Naive B cell (primary cell): ENCODE measurements around the gene ZEB2. TPM values are rescaled to one million over a fixed set of nuclear protein-coding genes. Genes with fewer than 3 reads are reported as not detected.
A peak's percentile ranks its signal among the peaks of the same experiment; 100 is the strongest.

ENCODE experiments used
- ATAC-seq, 2 donors: fragments of 150-1000 bp; cut with Tn5 transposase; 2 replicates each; pipeline ENCODE4 v1.10.0; 2021; ENCODE audit warnings: low read depth in 2 of 2, mild to moderate bottlenecking in 2 of 2, moderate library complexity in 2 of 2
- DNase-seq: peaks from one replicate; pipeline ENCODE4 v3.0.0; 2022
- H3K27ac Mint-ChIP-seq, 6 donors: one replicate each; pipeline ENCODE4 v1.8.0; 2020 to 2022; ENCODE audit warnings: mild to moderate bottlenecking in 6 of 6, mixed read lengths in 6 of 6, moderate library complexity in 5 of 6, inconsistent platforms in 2 of 6
- H3K27me3 Mint-ChIP-seq, 3 donors: one replicate each; pipeline ENCODE4 v1.8.0; 2021 to 2022; ENCODE audit warnings: mixed read lengths in 3 of 3, mild to moderate bottlenecking in 1 of 3
- H3K36me3 Mint-ChIP-seq, 2 donors: one replicate each; pipeline ENCODE4 v1.8.0; 2020 to 2022; ENCODE audit warnings: mixed read lengths in 2 of 2, inconsistent platforms in 1 of 2, mild to moderate bottlenecking in 1 of 2
- H3K4me1 Mint-ChIP-seq, 3 donors: one replicate each; pipeline ENCODE4 v1.8.0; 2020 to 2022; ENCODE audit warnings: mixed read lengths in 3 of 3, inconsistent platforms in 1 of 3, mild to moderate bottlenecking in 1 of 3, moderate library complexity in 1 of 3
- H3K4me3 Mint-ChIP-seq, 8 donors: one replicate each; pipeline ENCODE4 v1.8.0; 2020 to 2022; ENCODE audit warnings: mild to moderate bottlenecking in 8 of 8, mixed read lengths in 8 of 8, moderate library complexity in 8 of 8, inconsistent platforms in 2 of 8
- H3K9me3 Mint-ChIP-seq, 7 donors: one replicate each; pipeline ENCODE4 v1.8.0; 2020 to 2022; ENCODE audit warnings: mixed read lengths in 7 of 7, mild to moderate bottlenecking in 5 of 7, inconsistent platforms in 2 of 7, moderate library complexity in 1 of 7
- polyA plus RNA-seq, 6 donors: library from polyadenylated mRNA; unstranded; fragments of 300-500 nt; fragmentation: Illumina TruSeq; gene quantifications; one replicate each; pipeline ENCODE4 v1.2.3, GENCODE V29; 2021; ENCODE audit warnings: low read depth in 6 of 6

The ZEB2 gene
- polyA plus RNA-seq, 6 donors from 2014 or later = 62.2 to 96.5 (median 73.1) TPM

DNA sequence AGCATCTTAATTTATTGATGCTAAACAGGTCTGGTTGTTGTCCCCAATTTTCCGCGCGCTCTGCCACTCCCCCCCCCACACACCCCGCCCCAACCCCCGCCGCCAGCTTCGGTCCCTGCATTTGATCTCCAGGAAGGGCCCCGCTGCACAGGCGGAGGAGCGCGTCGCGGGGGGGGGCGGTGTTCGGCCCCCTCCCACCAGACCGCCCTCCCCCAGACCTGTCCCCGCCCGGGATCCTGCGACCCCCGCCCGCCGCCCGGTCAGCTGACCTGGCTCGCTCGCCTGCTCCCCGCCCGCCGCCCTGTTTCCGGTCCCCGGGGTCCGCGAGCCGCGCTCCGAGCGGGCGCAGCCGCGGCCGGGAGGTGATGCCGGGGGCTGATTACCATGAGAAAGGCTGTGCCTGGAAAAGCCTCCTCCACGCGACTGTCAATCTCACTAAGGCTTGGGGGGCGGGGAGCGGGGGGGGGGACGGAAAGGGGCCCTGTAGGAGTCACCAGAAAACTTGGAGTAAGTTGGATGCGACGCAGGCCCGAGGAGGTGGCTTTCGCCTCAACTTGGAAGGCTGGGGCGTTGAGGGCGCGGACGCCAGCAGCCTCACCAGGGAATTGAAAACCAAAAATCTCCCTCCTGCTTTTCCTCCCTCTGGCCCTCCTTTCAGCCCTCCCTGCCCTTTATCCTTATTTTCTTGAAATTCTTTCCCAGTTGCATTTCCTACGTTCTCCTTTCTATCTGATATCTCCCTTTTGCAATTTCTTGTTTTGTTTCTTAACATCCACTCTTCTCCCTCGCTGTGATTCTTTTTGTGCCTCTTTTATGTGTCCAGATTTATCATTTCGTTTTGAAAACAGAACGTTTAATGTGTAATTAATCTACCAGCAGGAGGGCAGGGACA, 4.4 kb upstream of the ZEB2 start:
- Mint-ChIP-seq H3K27me3 (peaks cover 8 to 25% (median 16%) of the 10 kb centered on the region in 3 donors), H3K9me3 (no peaks in the 10 kb centered on the region)

DNA sequence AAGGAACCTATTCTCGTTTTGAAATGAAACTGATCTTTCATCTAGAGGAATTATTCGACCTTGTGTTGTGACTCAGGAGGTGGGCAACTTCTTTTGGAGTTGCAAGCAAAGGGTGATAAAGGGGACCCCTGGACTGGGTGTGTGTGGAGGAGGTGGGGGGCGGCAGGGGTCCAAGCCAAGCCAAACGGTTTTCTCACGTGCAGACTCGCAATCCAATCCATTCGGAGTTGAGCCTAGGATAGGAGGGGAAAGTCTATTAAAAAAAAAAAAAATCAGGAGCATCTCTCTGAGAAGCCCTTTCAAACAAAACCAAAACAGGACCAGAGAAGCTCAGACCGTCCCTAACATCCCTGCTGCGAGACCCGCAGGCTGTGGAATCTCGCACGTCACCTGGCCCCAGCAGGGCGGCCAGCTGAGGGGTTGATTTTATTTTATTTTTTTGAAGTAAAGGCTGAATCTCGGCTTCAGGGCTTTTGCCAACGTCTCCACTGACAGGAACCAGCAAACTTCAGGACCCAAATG, 3.7 kb upstream of the ZEB2 start:
- Mint-ChIP-seq H3K9me3 (no peaks in the 10 kb centered on the region), H3K4me3 (peak overlapping the region in 7 of 8 donors; percentile 85 to 96 (median 94)), H3K4me1 (peaks cover 21 to 34% (median 25%) of the 10 kb centered on the region in 3 donors), H3K36me3 (peaks cover 0 to 8% of the 10 kb centered on the region in 2 donors), H3K27ac (peak overlapping the region; percentile 20 to 81 (median 46)), H3K27me3 (peaks cover 8 to 25% (median 16%) of the 10 kb centered on the region in 3 donors)
- DNase-seq = no peak
- no peak for ATAC-seq

More for the DNA sequence above, 4.4 kb upstream of the ZEB2 start:
- H3K4me3 Mint-ChIP-seq = peak overlapping the region in 7 of 8 donors; percentile 85 to 97 (median 94)
- H3K4me1 Mint-ChIP-seq = peaks cover 21 to 34% (median 25%) of the 10 kb centered on the region in 3 donors
- H3K36me3 Mint-ChIP-seq = peaks cover 0 to 8% of the 10 kb centered on the region in 2 donors
- peak in 1 of 2 donors; percentile 16 for ATAC-seq
- DNase-seq = no peak
- peak overlapping the region in 3 of 6 donors; percentile 29 to 60 (median 32) for H3K27ac Mint-ChIP-seq

- Mint-ChIP-seq H3K4me1 (peaks cover 21 to 34% (median 25%) of the 10 kb centered on the region in 3 donors), H3K36me3 (peaks cover 0 to 8% of the 10 kb centered on the region in 2 donors), H3K9me3 (no peaks in the 10 kb centered on the region), H3K4me3 (peak overlapping the region in 7 of 8 donors; percentile 85 to 96 (median 94)), H3K27ac (peak overlapping the region in 5 of 6 donors; percentile 27 to 81 (median 30)), H3K27me3 (peaks cover 8 to 25% (median 12%) of the 10 kb centered on the region in 3 donors)
- DNase-seq (no peak), ATAC-seq (no peak)
Observed at GRCh38 chr2:144522897-144523595, 3.1 kb upstream of the ZEB2 start.

DNA sequence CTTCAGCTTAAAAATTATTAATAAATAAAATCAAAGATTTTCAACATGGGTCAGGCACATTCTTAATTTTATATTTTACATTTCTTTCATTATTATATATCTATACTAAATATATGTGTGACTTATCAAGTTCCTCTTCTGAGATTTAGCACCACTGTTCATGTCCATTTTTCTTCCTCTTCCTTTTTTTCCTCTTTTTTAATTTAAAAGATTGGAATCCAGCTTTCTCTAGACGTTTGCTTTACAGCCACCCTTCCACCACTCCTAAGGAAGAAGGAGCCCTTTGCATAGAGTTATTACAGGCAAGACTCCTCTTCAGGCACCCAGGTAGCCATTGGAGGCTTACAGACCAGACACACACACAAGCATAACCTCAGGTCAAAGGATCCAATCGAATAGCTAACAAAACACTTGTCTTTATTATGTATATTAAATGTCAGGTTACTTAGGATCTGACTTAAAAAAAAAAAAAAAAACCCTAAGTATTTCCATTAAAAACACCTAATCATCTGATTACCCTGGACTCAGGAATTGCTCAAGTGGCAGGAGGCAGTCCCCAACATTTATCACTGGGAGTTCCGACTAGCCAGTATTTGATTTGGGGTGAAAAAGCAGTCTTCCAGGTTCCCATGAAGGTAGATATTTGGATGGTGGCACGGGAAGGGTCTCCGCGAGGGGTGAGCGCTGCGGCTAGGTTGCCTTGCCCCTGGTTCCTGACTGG, 2.4 kb upstream of the ZEB2 start:
- DNase-seq (no peak), ATAC-seq (no peak)
- Mint-ChIP-seq H3K27me3 (peaks cover 8 to 25% (median 10%) of the 10 kb centered on the region in 3 donors), H3K27ac (peak overlapping the region; percentile 1 to 82 (median 68)), H3K9me3 (no peaks in the 10 kb centered on the region), H3K36me3 (peaks cover 0 to 9% of the 10 kb centered on the region in 2 donors), H3K4me1 (peaks cover 21 to 35% (median 25%) of the 10 kb centered on the region in 3 donors), H3K4me3 (peak overlapping the region in 7 of 8 donors; percentile 85 to 96 (median 94))

- DNase-seq (no peak), ATAC-seq (no peak)
- H3K27me3 Mint-ChIP-seq = peaks cover 8 to 25% (median 10%) of the 10 kb centered on the region in 3 donors
- H3K4me3 Mint-ChIP-seq = peak overlapping the region in 1 of 8 donors; percentile 21
- H3K27ac Mint-ChIP-seq = peak overlapping the region in 1 of 6 donors; percentile 51
- H3K9me3 Mint-ChIP-seq = no peaks in the 10 kb centered on the region
- H3K36me3 Mint-ChIP-seq = peaks cover 0 to 14% of the 10 kb centered on the region in 2 donors
- peaks cover 25 to 41% (median 27%) of the 10 kb centered on the region in 3 donors for H3K4me1 Mint-ChIP-seq
Observed at GRCh38 chr2:144521686-144522085, 1.8 kb upstream of the ZEB2 start.

- Mint-ChIP-seq H3K9me3 (no peaks in the 10 kb centered on the region), H3K4me3 (peak overlapping the region in 5 of 8 donors; percentile 34 to 63 (median 42)), H3K27ac (peak overlapping the region in 3 of 6 donors; percentile 16 to 50 (median 36)), H3K27me3 (peaks cover 8 to 25% (median 10%) of the 10 kb centered on the region in 3 donors), H3K4me1 (peaks cover 27 to 48% (median 31%) of the 10 kb centered on the region in 3 donors), H3K36me3 (peaks cover 0 to 14% of the 10 kb centered on the region in 2 donors)
- DNase-seq (no peak), ATAC-seq (no peak)
Observed at GRCh38 chr2:144520756-144521487, 1.0 kb upstream of the ZEB2 start.

- peaks cover 6 to 19% (median 8%) of the 10 kb centered on the region in 3 donors for H3K27me3 Mint-ChIP-seq
- ATAC-seq = no peak
- H3K27ac Mint-ChIP-seq = no peak overlapping the region
- no peak for DNase-seq
- no peak overlapping the region for H3K4me3 Mint-ChIP-seq
- H3K36me3 Mint-ChIP-seq = peaks cover under 1 to 9% of the 10 kb centered on the region in 2 donors
- peaks cover 36 to 57% (median 38%) of the 10 kb centered on the region in 3 donors for H3K4me1 Mint-ChIP-seq
- no peaks in the 10 kb centered on the region for H3K9me3 Mint-ChIP-seq
Observed at GRCh38 chr2:144519597-144519933, 354 bp downstream of the ZEB2 start.

DNA sequence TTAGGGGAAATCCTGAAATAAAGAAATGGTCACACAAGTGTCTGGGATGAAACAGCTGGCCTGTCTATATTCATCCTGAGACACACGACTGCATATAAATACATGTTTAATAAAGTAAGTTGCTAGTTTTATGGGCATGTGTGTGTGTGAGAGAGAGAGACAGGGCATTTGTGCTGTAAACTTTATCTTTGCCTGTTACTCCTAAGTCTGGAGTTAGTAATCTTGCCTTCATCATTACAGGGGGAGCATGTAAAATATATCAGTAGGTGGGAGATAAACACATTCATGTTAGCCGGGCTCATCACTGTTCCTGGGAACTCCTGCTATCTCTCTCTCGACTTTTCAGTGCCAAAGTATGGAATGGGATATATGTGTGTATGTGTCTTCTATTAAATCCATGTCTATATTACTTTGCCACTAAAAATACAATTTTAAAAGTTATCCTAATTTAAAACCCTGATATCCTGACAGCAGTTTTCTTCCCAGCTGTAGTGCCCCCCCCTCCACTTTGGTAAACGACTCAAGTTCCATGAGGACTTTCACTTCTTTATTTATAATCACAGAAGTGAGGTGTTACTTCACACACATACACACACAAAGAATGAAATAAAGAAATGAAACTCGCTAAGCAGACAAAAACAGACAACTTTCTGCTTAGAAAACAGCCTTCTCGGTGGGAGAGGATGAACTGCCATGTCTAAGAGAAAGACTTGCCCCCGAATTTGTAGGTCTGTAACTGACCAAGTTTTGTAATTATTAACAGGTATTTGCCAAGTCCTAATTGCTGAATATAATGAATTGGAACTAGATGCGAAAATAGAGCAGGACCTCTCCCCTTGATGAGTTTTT, 947 bp downstream of the ZEB2 start:
- no peak overlapping the region for H3K4me3 Mint-ChIP-seq
- no peak overlapping the region for H3K27ac Mint-ChIP-seq
- DNase-seq = peak; percentile 74
- peak; percentile 61 to 66 for ATAC-seq
- H3K36me3 Mint-ChIP-seq = peaks cover 6 to 11% of the 10 kb centered on the region in 2 donors
- H3K27me3 Mint-ChIP-seq = peaks cover 6 to 16% (median 8%) of the 10 kb centered on the region in 3 donors
- peaks cover 41 to 61% (median 41%) of the 10 kb centered on the region in 3 donors for H3K4me1 Mint-ChIP-seq
- H3K9me3 Mint-ChIP-seq = no peaks in the 10 kb centered on the region

DNA sequence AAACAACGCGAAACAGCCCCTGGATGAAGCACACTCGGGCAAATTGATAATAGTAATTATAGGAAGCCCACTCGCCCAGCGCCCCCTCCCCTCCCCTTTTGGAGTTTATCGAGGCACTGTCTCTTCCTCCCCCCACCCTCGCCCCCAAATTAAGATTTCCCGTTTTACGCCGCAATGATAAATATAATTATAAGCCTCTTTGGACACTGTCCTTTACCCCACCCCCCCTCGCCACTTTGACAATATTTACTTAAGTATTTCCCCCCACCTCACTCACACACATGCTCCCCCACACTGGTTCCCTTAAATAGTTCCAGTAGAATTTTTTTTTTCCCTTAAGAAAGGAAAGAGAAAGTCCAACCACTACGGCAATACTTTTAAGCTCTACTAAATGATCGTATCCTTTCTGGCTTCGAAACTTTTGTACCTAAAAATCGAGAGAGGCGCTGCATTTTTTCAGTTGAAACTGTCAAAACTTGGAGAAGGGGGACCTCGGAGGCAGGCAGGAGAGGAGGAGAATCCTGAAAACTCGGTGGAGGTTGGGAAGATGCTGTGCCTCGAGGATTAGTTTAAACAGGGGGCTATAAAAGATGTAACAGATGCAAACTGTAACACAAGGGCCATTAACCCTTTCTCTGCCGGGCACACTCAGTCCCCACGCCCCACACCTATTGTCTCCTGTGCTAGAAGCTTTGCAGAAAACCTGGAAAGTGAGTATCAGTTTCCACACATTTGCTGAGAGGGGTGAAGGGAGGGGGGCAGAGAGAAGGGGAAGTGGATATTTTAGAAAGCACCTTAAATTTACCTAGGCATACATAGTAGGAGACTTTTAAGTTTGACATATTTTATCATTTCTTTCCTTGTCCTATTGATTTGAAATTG, 1.8 kb downstream of the ZEB2 start:
- ATAC-seq (peak; percentile 29), DNase-seq (peak; percentile 47)
- Mint-ChIP-seq H3K36me3 (peaks cover 8 to 20% of the 10 kb centered on the region in 2 donors), H3K27me3 (peaks cover 0 to 12% (median 8%) of the 10 kb centered on the region in 3 donors), H3K9me3 (no peaks in the 10 kb centered on the region), H3K27ac (no peak overlapping the region), H3K4me3 (no peak overlapping the region), H3K4me1 (peaks cover 43 to 62% (median 43%) of the 10 kb centered on the region in 3 donors)

DNA sequence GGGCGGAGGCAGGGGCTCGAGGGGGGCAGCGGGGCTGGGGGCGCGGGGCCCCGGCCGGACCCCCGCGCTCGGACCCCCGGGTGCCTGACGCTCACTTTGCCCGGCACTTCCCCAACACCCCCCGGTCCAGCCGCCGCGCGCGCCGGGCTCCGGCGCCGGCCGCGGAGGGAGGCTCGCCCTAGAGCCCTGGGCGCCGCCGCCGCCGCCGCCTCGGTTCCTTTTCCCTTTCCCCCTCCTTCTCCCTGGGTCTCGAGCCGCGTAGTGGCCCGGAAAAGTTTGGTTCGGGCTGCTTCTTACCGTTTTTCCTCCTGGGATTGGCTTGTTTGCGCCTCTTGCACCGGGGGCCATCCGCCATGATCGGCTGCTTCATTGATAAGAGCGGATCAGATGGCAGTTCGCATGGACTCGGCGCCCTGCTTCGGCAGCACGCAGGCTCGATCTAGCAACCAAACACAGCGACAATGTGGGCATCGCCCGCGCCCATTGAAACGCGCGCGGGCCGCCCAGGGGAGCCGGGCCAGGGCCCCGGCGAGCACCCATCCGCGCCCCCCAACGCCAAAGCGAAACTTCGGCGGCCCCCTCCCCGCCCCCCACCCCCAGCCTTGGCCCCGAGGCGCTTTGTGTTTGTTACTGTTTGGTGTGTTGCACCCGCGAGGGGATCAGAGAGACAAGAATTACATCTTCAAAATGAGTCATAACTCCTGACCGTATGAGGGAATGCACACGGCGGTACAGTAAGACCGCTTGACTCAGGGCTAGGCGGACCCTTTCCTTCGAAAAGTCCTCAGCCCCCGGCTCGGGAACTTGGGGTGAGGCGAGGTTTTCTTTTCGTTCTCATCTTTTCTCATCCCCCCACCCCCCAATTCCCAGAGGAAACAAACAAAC, 2.7 kb downstream of the ZEB2 start:
- H3K9me3 Mint-ChIP-seq = no peaks in the 10 kb centered on the region
- H3K4me3 Mint-ChIP-seq = no peak overlapping the region
- peaks cover 14 to 27% of the 10 kb centered on the region in 2 donors for H3K36me3 Mint-ChIP-seq
- peaks cover 0 to 3% (median 2%) of the 10 kb centered on the region in 3 donors for H3K27me3 Mint-ChIP-seq
- peak overlapping the region in 3 of 6 donors; percentile 88 to 99 (median 98) for H3K27ac Mint-ChIP-seq
- ATAC-seq (peak; percentile 29), DNase-seq (peak; percentile 59)
- peaks cover 43 to 62% (median 44%) of the 10 kb centered on the region in 3 donors for H3K4me1 Mint-ChIP-seq
